Measurements from ENCODE around the gene SNAPC3. TPM values are rescaled to one million over a fixed set of nuclear protein-coding genes. Genes with fewer than 3 reads are reported as not detected.

Gene SNAPC3
- total and polyA plus RNA-seq, 2 of the 4 experiments (the other 2 are of a cell fraction) = 22.0 to 31.0 TPM

- Histone ChIP-seq H2AFZ (replicated peaks; ENCODE audit: low read length, poor library complexity) (no peak overlapping the region), H2BK15ac (ENCODE audit: low read depth, low read length) (no peak overlapping the region), H4K91ac (ENCODE audit: insufficient read depth, low read depth, low read length) (no peak overlapping the region), H3K4me3 (ENCODE audit: insufficient read depth, low read depth, low read length) (no peak overlapping the region), H2BK120ac (ENCODE audit: low read depth, low read length) (no peak overlapping the region), H4K5ac (ENCODE audit: low read depth, low read length) (no peak overlapping the region), H3K27me3 (ENCODE audit: control insufficient read depth, insufficient read depth, low read length) (no peaks in the 10 kb centered on the region), H4K8ac (ENCODE audit: low read depth in 2 of 2, low read length in 2 of 2) (no peak overlapping the region), H3K4ac (ENCODE audit: low read depth, low read length) (no peak overlapping the region), H3K14ac (replicated peaks; ENCODE audit: low read depth, low read length) (no peak overlapping the region), H3K18ac (ENCODE audit: low read depth, low read length) (no peak overlapping the region), H2AK9ac (replicated peaks; ENCODE audit: low read depth, low read length, poor library complexity) (no peak overlapping the region), H3K4me1 (ENCODE audit: control insufficient read depth, insufficient read depth, low read length) (peaks cover 3% of the 10 kb centered on the region), H2AK5ac (ENCODE audit: low read depth, low read length) (no peak overlapping the region), H3K56ac (ENCODE audit: extremely low read depth, insufficient read depth, low read length) (no peak overlapping the region), H3K79me1 (ENCODE audit: low read depth in 1 of 2, low read length in 2 of 2) (peaks cover 9 to 24% of the 10 kb centered on the region in 2 experiments; a peak in 3 of 4 replicates), H3K9me1 (ENCODE audit: insufficient read depth, low read length) (peaks cover 7% of the 10 kb centered on the region), H3K9ac (ENCODE audit: low read depth, low read length) (no peak overlapping the region), H4K20me1 (ENCODE audit: insufficient read depth, low read length) (peaks cover 8% of the 10 kb centered on the region; the same call in 1 of the 2 replicates), H3K36me3 (ENCODE audit: control insufficient read depth, insufficient read depth, low read length) (peaks cover 7% of the 10 kb centered on the region), H3K4me2 (ENCODE audit: low read depth, low read length) (no peak overlapping the region), H2BK20ac (ENCODE audit: low read depth, low read length) (no peak overlapping the region), H3K9me3 (ENCODE audit: control insufficient read depth, insufficient read depth, low read length) (no peaks in the 10 kb centered on the region), H2BK5ac (ENCODE audit: low read depth, low read length, poor library complexity, severe bottlenecking) (no peak overlapping the region), H3K23ac (ENCODE audit: low read depth, low read length) (no peak overlapping the region), H3K27ac (ENCODE audit: insufficient read depth, low read length) (no peak overlapping the region)
- no peak for ATAC-seq (ENCODE audit: low read depth)
- in situ Hi-C loops (cut with MboI; ENCODE audit: low sequenced_read_pairs) (no loop called here), dilution Hi-C loops (cut with HindIII; ENCODE audit: low sequenced_read_pairs, unreplicated experiment) (no loop called here), intact Hi-C loops (cut with micrococcal nuclease) (no loop called here)
- TF ChIP-seq CHD1 (IDR thresholded peaks at IDR 0.05; ENCODE audit: low read depth, low read length) (no peak), POLR2A (IDR thresholded peaks at IDR 0.05; ENCODE audit: low read depth, low read length) (no peak), USF2 (IDR thresholded peaks at IDR 0.05; ENCODE audit: low read depth, low read length) (no peak), MAFK (IDR thresholded peaks at IDR 0.05; ENCODE audit: low read depth, low read length) (no peak), CEBPB (IDR thresholded peaks at IDR 0.05; ENCODE audit: low read depth, low read length) (no peak), BHLHE40 (IDR thresholded peaks at IDR 0.05; ENCODE audit: low read depth, low read length) (no peak), RFX5 (IDR thresholded peaks at IDR 0.05; ENCODE audit: low read depth, low read length) (no peak), CTCF (conservative IDR thresholded peaks at IDR 0.05; ENCODE audit: low read depth, low read length) (no peak), RAD21 (IDR thresholded peaks at IDR 0.05; ENCODE audit: low read length) (no peak), MXI1 (IDR thresholded peaks at IDR 0.05; ENCODE audit: borderline replicate concordance, low read depth, low read length) (no peak), NFE2L2 (IDR thresholded peaks at IDR 0.05; ENCODE audit: low read depth, low read length) (no peak), MAZ (IDR thresholded peaks at IDR 0.05; ENCODE audit: borderline replicate concordance, low read depth, low read length) (no peak), SMC3 (IDR thresholded peaks at IDR 0.05; ENCODE audit: low read depth, low read length) (no peak), FOS (IDR thresholded peaks at IDR 0.05; ENCODE audit: low read depth, low read length) (no peak), RCOR1 (IDR thresholded peaks at IDR 0.05; ENCODE audit: insufficient replicate concordance, low read length) (no peak), ELK1 (IDR thresholded peaks at IDR 0.05; ENCODE audit: borderline replicate concordance, low read depth, low read length) (no peak)
- BruUV-seq (replicated peaks) = no TSS peak
- no CpG with 5 or more reads among the region's 5 CpGs for WGBS, 2 experiments (ENCODE audit: extremely low coverage in 2 of 2, insufficient read length in 1 of 2)
- peak; percentile 58 for DNase-seq
- CTCF ChIA-PET = interaction anchor here (0.6 kb wide), 1 partner anchor 185 kb away, joined by 4 read pairs; no protein-coding TSS in a partner anchor
- POLR2A ChIA-PET (ENCODE audit: unreplicated experiment) = interaction anchor here (0.6 kb wide), 2 partner anchors 17 to 130 kb away, joined by 7 to 10 read pairs; no protein-coding TSS in a partner anchor
These were observed 1.9 kb upstream of the SNAPC3 start for GRCh38 chr9:15420796-15421195.

Data from IMR-90 (cell line).